A549 treated with dexamethasone at 1 μM for 4 hours (cell line): ENCODE data around the gene TRIM33. TPM values are rescaled to one million over a fixed set of nuclear protein-coding genes. Genes with fewer than 3 reads are reported as not detected.

Source experiments
- total RNA-seq: library from RNA; stranded (reverse); fragments of 200-300 nt; extraction: Qiagen RNA extraction; gene quantifications from 5 replicates; pipeline ENCODE4 v1.2.3, GENCODE V29; 2022

Gene TRIM33
- total RNA-seq, result 11.5 to 18.6 TPM (median 14.9 TPM) in 5 replicates

DNA sequence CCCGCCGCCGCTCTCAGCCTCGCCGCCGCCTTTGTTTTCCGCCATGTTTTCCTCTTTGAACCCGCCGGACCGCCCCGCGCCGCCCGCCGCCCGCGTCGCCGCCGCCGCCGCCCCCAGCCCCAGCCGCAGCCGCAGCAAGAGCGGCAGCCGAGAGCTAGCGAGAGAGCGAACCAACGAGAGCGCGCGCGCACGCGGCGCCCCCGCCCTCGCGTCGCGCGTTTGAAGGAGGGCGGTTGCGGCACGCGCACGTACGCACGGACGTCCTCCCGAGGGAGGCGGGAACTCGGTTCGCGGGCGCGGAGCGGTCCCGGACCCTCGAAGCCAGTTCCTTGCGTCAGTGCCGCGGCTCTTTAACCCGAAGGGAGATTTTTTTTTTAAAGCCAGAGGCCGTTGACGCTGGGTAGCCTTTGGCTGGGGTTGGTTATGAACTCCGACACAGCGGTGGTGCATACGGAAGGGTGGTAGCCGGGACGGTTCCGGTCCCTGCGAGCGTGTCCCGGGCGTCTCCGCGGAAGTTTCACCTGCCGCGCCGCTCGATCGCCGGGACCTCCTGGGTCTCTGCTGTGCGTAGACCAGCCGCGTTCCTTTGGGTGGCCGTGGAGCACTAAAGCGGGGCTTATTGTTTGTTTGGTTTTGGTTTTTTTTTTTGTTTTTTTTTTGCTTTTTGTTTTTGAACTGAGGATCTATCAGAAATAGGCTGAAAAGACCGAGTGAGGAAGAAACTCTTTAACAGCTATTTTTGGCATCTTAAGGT lies at the start of gene TRIM33:
TRIM33 (minus strand) TSS at position 172 of the 754 bp plus-strand sequence; CDS start at position 45, 127 bp downstream.

Other genes starting within 250 kb of the TRIM33 start
- 25.6 to 28.1 TPM (median 27.6 TPM) in 5 replicates for gene BCAS2, start 70.4 kb upstream of the TRIM33 start, total RNA-seq
- 0.34 to 0.62 TPM (median 0.39 TPM) in 5 replicates for gene DENND2C, start 158.8 kb upstream of the TRIM33 start, total RNA-seq
- gene AMPD1, start 184.3 kb upstream of the TRIM33 start, total RNA-seq, result 0.14 TPM in 1 of 5 replicates, not detected in the others
- gene NRAS, start 205.6 kb upstream of the TRIM33 start, total RNA-seq, result 29.5 to 37.6 TPM (median 32.0 TPM) in 5 replicates
- gene CSDE1, start 246.8 kb upstream of the TRIM33 start, total RNA-seq, result 133 to 159 TPM (median 146 TPM) in 5 replicates